Measurements from ENCODE around the gene APOL6. TPM values are rescaled to one million over a fixed set of nuclear protein-coding genes. Genes with fewer than 3 reads are reported as not detected.

Gene APOL6
- total RNA-seq, 1 donor from 2014 or later: 13.3 TPM

Other genes starting within 250 kb of the APOL6 start
- gene MCM5, start 248.3 kb upstream of the APOL6 start, total RNA-seq: 15.3 and 31.8 TPM in 2 replicates
- not detected in 2 replicates for gene RASD2, start 107.6 kb upstream of the APOL6 start, total RNA-seq
- gene MB, start 31.1 kb upstream of the APOL6 start, total RNA-seq: not detected in 2 replicates
- not detected in 2 replicates for gene APOL5, start 69.4 kb downstream of the APOL6 start, total RNA-seq